Heart left ventricle (tissue), 16 donors: ENCODE measurements around the gene IFI27L1. TPM values are rescaled to one million over a fixed set of nuclear protein-coding genes. Genes with fewer than 3 reads are reported as not detected.

Experiments
- ATAC-seq, 4 donors: fragments of 200-7000 bp; cut with Tn5 transposase; one replicate each; pipeline ENCODE4 v1.9.1; 2020 to 2022; ENCODE audit warnings: moderate library complexity in 4 of 4, mild to moderate bottlenecking in 3 of 4, moderate number of reproducible peaks in 1 of 4
- DNase-seq, 5 donors: peaks; one replicate each; pipeline ENCODE4 v3.0.0-alpha.2; 2020
- H3K27ac ChIP-seq, 12 donors: fragments of 200-600 bp; sonication (generic) in 4 of 12; one replicate each; pipeline versions ENCODE4 v1.5.0 to v1.8.0; 2016 to 2022; ENCODE audit warnings: mild to moderate bottlenecking in 2 of 12
- H3K27me3 ChIP-seq, 9 donors: fragments of 200-600 bp; sonication (generic) in 2 of 9; one replicate each; pipeline versions ENCODE4 v1.5.1 to v1.8.0; 2016 to 2022; ENCODE audit warnings: mild to moderate bottlenecking in 3 of 9
- H3K36me3 ChIP-seq, 9 donors: fragments of 200-600 bp; sonication (generic) in 2 of 9; one replicate each; pipeline versions ENCODE4 v1.5.0 to v1.8.0; 2018 to 2022; ENCODE audit warnings: mild to moderate bottlenecking in 2 of 9
- H3K4me1 ChIP-seq, 12 donors: fragments of 200-600 bp; sonication (generic) in 4 of 12; one replicate each; pipeline versions ENCODE4 v1.5.0 to v1.8.0; 2016 to 2022; ENCODE audit warnings: mild to moderate bottlenecking in 3 of 12
- H3K4me3 ChIP-seq, 12 donors: fragments of 200-600 bp; sonication (generic) in 4 of 12; one replicate each; pipeline versions ENCODE4 v1.5.0 to v1.8.0; 2017 to 2022; ENCODE audit warnings: mild to moderate bottlenecking in 9 of 12, moderate library complexity in 4 of 12
- H3K9me3 ChIP-seq, 12 donors: fragments of 200-600 bp; sonication (generic) in 4 of 12; one replicate each; pipeline versions ENCODE4 v1.5.0 to v1.8.0; 2016 to 2022; ENCODE audit warnings: mild to moderate bottlenecking in 1 of 12
- POLR2A ChIP-seq, 2 donors: fragments of 450-650 bp; IDR thresholded peaks; one replicate each; pipeline ENCODE4 v1.6.1; 2017; ENCODE audit warnings: antibody characterized with exemption in 2 of 2, mild to moderate bottlenecking in 2 of 2, moderate library complexity in 2 of 2
- WGBS, 4 donors: extraction: QIAGEN DNeasy Blood & Tissue Kit in 2 of 4; methylation state at CpG; one replicate each; pipeline versions ENCODE4 v1.1.5 to v1.1.7; 2013 to 2018; 5-methylcytosine and 5-hydroxymethylcytosine counted together
- intact Hi-C, 10 donors: fragments of 100-400 bp; cut with DNase I; formaldehyde crosslinking; loops; one replicate each; pipeline versions ENCODE4 v1.11.1 to v1.14.2; 2022
- polyA plus RNA-seq, 2 donors: library from polyadenylated mRNA; stranded (reverse); fragments of 200-250 nt; gene quantifications; one replicate each; pipeline ENCODE4 v1.2.3, GENCODE V29; 2013
- total RNA-seq, 9 donors: library from RNA; depleted of rRNA in 2 of 9; stranded (reverse); fragments of >200 nt in 2 of 9; fragmentation: NEBNext Ultra II Directional in 3 of 9; extraction: Animal tissue kit (Norgen Biotek cat#: 25700) in 3 of 9; gene quantifications; one replicate each; pipeline versions ENCODE4 v1.1.0 to v1.2.4, GENCODE V29; 2016 to 2023
- TF ChIP-seq, protein P1 (sequence below), 12 donors: fragments of 200-600 bp; sonication (generic) in 4 of 12; IDR thresholded peaks; one replicate each; pipeline versions ENCODE4 v1.5.0 to v1.8.0; 2018 to 2022; ENCODE audit warnings: antibody characterized with exemption in 12 of 12, mild to moderate bottlenecking in 5 of 12
- donor health status: ischemic (EF 13 %, LVEDD 7.1; RV severe dilation, severe dysfunction).
- donor health status: healthy with polysubstance abuse.
- donor health status: DM: no; HTN: yes; CAD: no.
- donor health status: DM: no; HTN: no; CAD: no.
- donor health status: ischemic (EF 25% LVEDD 6.9; RV normal size, moderate dysfunction).
- donor health status: ischemic (EF 25% LVEDD 5.7; RV mildly dilated, moderate dysfunction).
- donor health status: healthy.
- donor health status: DM: yes; HTN: yes; CAD: no.
- donor health status: ischemic (EF 35%, LVEDD 5.7; RV mildly dilated, moderate dysfunction).
- donor health status: nonischemic (EF 11% LVEDD 7.7; RV severe dilation, severe dysfunction).
- donor health status: DM: yes; HTN: yes; CAD: no.
- donor health status: PGD.
- donor health status: ischemic (EF 29% LVEDD 5.4; RV normal size, mild dysfunction).
- donor health status: nonischemic (EF 23%, LVEDD 6.1; RV moderate dilation, normal function).

Gene IFI27L1
- total and polyA plus RNA-seq, 11 donors: 8.9 to 45.0 (median 16.8) TPM

DNA sequence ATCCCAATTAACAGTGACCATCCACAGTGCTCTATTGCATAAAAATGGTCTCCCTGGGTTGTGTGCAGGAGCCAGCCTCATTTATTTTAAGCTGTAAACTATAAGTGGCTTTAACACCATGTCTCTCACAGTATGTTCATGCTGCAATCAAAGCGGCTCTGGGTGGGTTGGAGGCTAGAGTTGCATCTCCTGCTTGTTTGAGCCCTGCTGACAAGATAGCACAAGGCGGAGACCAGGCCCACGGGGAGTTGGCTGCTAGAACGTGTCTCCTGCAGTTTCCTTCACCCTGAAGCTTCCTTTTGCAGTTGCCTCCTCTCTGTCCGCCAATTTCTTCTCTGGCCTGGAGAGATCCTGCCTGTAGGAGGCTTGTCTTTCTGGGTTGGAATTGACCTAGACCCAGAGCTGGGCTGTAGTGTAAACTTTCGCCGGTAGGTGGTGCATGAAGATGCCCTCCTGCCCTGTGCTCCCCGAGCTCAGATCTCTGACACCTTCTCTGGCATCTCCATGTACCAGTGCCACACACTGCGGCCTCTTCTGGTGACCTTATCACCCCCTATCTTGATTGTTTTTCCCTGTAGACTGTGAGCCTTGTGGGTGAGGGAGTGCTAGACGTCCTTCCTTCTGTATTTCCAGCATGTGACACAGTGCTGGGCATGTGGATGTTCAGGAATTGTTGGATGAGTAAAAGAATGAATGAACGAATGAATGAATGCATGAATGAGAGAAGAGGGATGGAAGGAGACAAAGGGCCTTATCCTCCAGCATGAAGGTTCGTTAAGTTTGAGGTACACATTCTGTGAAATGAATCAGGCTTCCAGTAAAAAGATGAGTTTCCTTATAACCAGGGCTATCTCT, 44.6 kb upstream of the IFI27L1 start:
- peaks cover 0 to 16% (median 2%) of the 10 kb centered on the region in 12 donors for H3K4me1 ChIP-seq
- H3K4me3 ChIP-seq: no peak overlapping the region
- DNase-seq (peak; percentile 62 to 77 (median 72)), ATAC-seq (peak; percentile 78 to 92 (median 84))
- TF ChIP-seq POLR2A (IDR thresholded peaks at IDR 0.05): no peak
- TF ChIP-seq, protein P1, sequence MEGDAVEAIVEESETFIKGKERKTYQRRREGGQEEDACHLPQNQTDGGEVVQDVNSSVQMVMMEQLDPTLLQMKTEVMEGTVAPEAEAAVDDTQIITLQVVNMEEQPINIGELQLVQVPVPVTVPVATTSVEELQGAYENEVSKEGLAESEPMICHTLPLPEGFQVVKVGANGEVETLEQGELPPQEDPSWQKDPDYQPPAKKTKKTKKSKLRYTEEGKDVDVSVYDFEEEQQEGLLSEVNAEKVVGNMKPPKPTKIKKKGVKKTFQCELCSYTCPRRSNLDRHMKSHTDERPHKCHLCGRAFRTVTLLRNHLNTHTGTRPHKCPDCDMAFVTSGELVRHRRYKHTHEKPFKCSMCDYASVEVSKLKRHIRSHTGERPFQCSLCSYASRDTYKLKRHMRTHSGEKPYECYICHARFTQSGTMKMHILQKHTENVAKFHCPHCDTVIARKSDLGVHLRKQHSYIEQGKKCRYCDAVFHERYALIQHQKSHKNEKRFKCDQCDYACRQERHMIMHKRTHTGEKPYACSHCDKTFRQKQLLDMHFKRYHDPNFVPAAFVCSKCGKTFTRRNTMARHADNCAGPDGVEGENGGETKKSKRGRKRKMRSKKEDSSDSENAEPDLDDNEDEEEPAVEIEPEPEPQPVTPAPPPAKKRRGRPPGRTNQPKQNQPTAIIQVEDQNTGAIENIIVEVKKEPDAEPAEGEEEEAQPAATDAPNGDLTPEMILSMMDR (IDR thresholded peaks at IDR 0.05): peak; percentile 76 to 90 (median 86)
- H3K9me3 ChIP-seq: peaks cover 0 to 4% (median 0%) of the 10 kb centered on the region in 12 donors
- H3K27me3 ChIP-seq: no peaks in the 10 kb centered on the region
- no peaks in the 10 kb centered on the region for H3K36me3 ChIP-seq
- 25 to 32% (median 29%) methylated on average over 11 to 12 of the region's 12 CpGs for WGBS, 4 donors
- intact Hi-C loops: loop anchor here (1.0 to 10.0 kb wide), 6 partner anchors 100 to 451 kb away; no protein-coding TSS in a partner anchor
- no peak overlapping the region for H3K27ac ChIP-seq

DNA sequence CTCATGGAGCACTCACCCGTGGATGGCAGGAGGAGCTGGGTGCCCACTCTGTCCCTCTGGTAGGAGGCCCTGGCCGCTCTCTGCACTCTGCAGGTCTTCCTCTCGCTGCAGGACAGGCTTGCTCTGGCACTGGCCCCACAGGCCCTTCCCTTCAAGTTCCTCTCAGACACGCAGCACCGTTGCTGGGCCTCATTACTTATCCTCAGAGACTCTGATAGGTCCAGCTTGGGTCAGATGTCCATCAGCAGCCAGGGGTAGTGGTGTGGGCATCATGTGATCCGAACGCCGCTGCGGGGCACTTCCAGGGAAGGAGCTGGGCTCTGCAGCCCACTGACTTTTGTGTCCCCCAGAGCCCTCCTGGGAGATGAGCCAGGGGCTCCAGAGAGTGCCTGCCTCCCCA, 43.2 kb upstream of the IFI27L1 start:
- TF ChIP-seq, protein P1 (IDR thresholded peaks at IDR 0.05): no peak
- TF ChIP-seq POLR2A (IDR thresholded peaks at IDR 0.05): no peak
- DNase-seq (no peak), ATAC-seq (no peak)
- H3K27ac ChIP-seq: no peak overlapping the region
- no peak overlapping the region for H3K4me3 ChIP-seq
- H3K36me3 ChIP-seq: no peaks in the 10 kb centered on the region
- intact Hi-C loops: loop anchor here in 9 of 10 donors (1.0 to 10.0 kb wide), 6 partner anchors 98 to 449 kb away; no protein-coding TSS in a partner anchor
- no peaks in the 10 kb centered on the region for H3K27me3 ChIP-seq
- peaks cover 0 to 4% (median 0%) of the 10 kb centered on the region in 12 donors for H3K9me3 ChIP-seq
- WGBS, 4 donors: 91 to 95% (median 92%) methylated on average over 5 to 9 of the region's 9 CpGs
- peaks cover 0 to 30% (median 15%) of the 10 kb centered on the region in 12 donors for H3K4me1 ChIP-seq

DNA sequence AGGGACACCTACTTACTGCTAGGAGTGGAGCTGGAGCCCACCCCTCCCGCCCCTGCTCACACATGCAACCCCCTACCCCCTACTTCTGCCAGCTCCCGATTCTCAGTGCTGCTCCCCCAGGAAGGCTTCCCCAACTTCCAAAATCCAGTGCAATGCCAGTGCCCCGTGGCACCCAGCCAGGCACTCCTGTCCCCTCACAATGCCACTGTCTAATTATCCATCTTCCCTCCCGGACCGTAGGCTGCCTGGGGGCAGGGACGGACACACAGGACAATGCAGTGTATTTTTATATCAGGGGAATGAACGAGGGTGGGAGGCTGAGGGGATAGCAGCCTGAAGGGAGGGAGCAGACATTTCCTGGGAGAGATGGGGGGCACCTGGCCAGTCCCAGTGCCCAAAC, 42.6 kb upstream of the IFI27L1 start:
- DNase-seq (no peak), ATAC-seq (no peak)
- Histone ChIP-seq H3K27ac (no peak overlapping the region), H3K36me3 (no peaks in the 10 kb centered on the region), H3K4me3 (no peak overlapping the region), H3K9me3 (peaks cover 0 to 4% (median 0%) of the 10 kb centered on the region in 12 donors), H3K4me1 (peaks cover 0 to 34% (median 17%) of the 10 kb centered on the region in 12 donors), H3K27me3 (no peaks in the 10 kb centered on the region)
- WGBS, 4 donors: 85 to 94% (median 89%) methylated on average over 7 of the region's 7 CpGs
- intact Hi-C loops: loop anchor here in 6 of 10 donors (5.0 to 10.0 kb wide), 3 partner anchors 139 to 449 kb away; no protein-coding TSS in a partner anchor
- TF ChIP-seq, protein P1 (IDR thresholded peaks at IDR 0.05): no peak
- TF ChIP-seq POLR2A (IDR thresholded peaks at IDR 0.05): no peak
